ENCODE data around the gene LMO4. TPM values are rescaled to one million over a fixed set of nuclear protein-coding genes. Genes with fewer than 3 reads are reported as not detected.

LMO4 gene
- total RNA-seq, 4 donors from 2014 or later: 48.8 to 67.1 (median 52.2) TPM

DNA sequence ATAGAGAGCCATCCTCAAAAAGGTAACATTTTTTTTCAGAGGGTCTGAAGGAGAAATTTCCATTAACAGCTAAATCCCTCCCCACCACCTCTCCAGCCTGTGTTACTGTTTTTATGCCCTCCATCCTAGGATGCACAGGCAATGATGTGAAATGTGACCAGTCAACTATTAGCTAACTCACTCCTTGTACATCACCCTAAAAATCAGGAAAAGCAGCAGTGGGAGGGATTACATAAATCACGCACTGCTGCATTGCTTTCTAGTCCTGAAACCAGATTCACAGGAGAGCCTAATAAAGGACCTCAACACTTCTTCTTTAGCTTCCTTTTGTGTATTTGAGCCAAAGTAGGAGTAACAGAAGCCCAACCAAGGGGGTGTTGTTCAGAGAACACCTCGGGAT lies 66.3 kb downstream of the LMO4 start:
- Histone ChIP-seq H3K4me1 (peaks cover 8% of the 10 kb centered on the region), H3K27me3 (no peaks in the 10 kb centered on the region)
- WGBS: 97% methylated on average over 2 of the region's 2 CpGs

More for the DNA sequence above, 66.3 kb downstream of the LMO4 start:
- no peak for DNase-seq (ENCODE audit: low spot score in 2 of 2)
- no peak overlapping the region for H3K27ac ChIP-seq
- H3K4me3 ChIP-seq: no peak overlapping the region
- H3K9me3 ChIP-seq: peaks cover under 1% of the 10 kb centered on the region
- no peaks in the 10 kb centered on the region for H3K36me3 ChIP-seq
- TF ChIP-seq EP300 (IDR thresholded peaks at IDR 0.05) (no peak), POLR2A (IDR thresholded peaks at IDR 0.05) (no peak), POLR2AphosphoS5 (IDR thresholded peaks at IDR 0.05) (no peak)
- TF ChIP-seq, protein P1, sequence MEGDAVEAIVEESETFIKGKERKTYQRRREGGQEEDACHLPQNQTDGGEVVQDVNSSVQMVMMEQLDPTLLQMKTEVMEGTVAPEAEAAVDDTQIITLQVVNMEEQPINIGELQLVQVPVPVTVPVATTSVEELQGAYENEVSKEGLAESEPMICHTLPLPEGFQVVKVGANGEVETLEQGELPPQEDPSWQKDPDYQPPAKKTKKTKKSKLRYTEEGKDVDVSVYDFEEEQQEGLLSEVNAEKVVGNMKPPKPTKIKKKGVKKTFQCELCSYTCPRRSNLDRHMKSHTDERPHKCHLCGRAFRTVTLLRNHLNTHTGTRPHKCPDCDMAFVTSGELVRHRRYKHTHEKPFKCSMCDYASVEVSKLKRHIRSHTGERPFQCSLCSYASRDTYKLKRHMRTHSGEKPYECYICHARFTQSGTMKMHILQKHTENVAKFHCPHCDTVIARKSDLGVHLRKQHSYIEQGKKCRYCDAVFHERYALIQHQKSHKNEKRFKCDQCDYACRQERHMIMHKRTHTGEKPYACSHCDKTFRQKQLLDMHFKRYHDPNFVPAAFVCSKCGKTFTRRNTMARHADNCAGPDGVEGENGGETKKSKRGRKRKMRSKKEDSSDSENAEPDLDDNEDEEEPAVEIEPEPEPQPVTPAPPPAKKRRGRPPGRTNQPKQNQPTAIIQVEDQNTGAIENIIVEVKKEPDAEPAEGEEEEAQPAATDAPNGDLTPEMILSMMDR (IDR thresholded peaks at IDR 0.05): no peak

Data from suprapubic skin (tissue), 4 donors.